ENCODE data around the gene MLH1.

Gene MLH1

DNA sequence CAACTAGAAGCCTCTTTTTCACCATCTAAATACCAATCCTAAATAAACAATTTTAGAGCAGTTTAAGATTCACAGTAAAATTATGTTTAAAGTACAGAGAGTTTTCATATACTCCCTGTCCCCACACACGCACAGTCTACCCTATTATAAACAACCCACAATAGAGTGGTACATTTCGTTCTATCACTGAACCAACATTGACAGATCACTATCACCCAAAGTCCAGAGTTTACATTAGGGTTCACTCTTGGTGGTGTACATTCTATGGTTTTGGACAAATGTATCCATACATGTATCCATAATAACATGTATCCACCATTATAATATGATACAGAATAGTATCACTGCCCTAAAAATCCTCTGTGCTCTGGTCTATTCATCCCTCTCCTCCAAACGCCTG lies 89.0 kb downstream of the MLH1 start:
- TF ChIP-seq, protein P1, sequence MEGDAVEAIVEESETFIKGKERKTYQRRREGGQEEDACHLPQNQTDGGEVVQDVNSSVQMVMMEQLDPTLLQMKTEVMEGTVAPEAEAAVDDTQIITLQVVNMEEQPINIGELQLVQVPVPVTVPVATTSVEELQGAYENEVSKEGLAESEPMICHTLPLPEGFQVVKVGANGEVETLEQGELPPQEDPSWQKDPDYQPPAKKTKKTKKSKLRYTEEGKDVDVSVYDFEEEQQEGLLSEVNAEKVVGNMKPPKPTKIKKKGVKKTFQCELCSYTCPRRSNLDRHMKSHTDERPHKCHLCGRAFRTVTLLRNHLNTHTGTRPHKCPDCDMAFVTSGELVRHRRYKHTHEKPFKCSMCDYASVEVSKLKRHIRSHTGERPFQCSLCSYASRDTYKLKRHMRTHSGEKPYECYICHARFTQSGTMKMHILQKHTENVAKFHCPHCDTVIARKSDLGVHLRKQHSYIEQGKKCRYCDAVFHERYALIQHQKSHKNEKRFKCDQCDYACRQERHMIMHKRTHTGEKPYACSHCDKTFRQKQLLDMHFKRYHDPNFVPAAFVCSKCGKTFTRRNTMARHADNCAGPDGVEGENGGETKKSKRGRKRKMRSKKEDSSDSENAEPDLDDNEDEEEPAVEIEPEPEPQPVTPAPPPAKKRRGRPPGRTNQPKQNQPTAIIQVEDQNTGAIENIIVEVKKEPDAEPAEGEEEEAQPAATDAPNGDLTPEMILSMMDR (IDR thresholded peaks at IDR 0.05) = no peak

DNA sequence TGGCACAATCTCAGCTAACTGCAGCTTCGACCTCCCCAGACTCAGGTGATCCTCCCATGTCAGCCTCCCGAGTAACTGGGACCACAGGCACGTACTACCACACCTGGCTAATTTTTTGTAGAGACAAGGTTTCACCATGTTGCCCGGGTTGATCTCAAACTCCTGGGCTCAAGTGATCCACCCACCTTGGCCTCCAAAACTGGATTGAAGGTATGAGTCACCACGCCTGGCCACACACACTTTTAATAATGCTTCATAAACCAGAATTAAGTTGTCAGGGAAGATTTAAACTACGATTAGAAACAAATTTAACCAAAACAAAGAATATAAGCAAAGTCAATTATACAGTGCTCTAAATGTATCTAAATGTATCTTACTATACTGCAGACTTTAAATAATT lies 93.6 kb downstream of the MLH1 start:
- TF ChIP-seq, protein P1 (IDR thresholded peaks at IDR 0.05) = no peak

DNA sequence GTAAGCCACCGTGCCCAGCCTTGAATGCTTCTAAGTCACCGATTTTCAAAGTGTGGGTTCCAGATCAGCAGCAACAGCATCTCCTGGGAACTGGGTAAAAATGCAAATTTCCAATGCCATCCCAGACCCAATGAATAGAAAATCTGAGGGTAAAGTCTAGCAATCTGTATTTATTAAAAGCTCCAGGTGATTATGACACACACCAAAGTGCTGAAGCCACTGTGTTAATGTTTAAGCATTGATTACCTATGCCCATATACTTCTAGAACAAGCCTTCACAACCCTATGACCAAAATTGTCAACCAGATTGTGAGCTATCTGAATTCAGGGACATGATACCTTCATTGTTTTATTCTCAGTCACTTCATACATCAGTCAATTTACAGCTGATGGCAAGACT lies 94.6 kb downstream of the MLH1 start:
- TF ChIP-seq, protein P1 (IDR thresholded peaks at IDR 0.05) = no peak

DNA sequence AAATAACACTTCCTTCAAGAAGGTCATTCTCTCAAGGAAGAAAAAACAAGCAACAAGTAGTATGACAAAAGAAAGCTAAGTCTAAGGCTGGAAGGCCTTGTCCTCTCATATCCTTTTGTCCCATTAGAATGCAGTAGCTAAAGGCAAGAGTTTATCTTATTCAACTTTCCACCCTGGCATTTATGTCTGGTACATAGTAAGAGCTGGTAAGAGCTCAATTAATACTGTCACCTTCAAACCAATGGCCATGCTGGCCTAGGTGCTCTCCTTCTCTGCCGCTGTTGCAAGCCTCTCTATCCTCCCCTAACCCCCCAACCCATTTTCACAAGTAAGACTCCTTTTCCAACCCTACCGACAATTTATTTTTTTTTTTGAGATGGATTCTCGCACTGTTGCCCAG lies 99.2 kb downstream of the MLH1 start:
- TF ChIP-seq, protein P1 (IDR thresholded peaks at IDR 0.05) = no peak

DNA sequence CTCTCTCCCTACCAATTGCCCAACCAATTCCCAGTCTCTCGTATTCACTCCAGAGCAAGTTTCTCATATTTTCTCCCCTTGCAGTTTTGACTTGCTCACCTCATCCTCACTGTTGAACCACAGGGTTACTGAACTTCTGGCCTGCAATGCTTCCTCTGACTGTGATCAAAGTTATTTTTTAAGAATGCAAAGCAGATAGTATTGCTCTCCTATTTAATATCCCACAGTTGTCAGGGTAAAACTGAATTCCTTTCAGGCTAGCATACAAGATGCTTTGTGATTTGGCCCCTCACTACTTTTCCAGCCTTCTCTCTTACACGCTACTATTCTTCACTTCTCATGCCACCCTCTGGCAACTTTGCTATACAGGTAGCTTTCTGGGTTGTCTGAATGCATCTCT lies 100.2 kb downstream of the MLH1 start:
- TF ChIP-seq, protein P1 (IDR thresholded peaks at IDR 0.05) = no peak

DNA sequence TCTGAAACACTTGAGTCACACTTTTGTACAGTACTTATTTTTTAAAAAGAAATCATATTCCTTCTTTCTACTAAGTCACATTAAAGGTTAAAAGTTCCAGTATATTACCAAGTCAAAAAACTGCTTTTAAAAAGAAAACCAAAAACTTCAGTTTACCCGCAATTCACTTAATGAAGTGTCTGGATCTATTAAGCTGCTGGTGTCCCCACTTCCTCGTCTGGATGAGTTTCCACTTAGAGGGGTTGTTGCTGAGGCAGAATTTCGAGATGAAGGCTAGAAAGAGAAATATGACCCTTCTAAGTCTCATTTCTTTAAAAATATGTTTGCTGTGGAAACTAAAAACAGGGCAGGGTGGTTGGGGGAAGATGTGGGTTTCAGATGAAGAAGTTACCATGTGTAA lies 101.3 kb downstream of the MLH1 start:
- TF ChIP-seq, protein P1 (IDR thresholded peaks at IDR 0.05) = no peak

DNA sequence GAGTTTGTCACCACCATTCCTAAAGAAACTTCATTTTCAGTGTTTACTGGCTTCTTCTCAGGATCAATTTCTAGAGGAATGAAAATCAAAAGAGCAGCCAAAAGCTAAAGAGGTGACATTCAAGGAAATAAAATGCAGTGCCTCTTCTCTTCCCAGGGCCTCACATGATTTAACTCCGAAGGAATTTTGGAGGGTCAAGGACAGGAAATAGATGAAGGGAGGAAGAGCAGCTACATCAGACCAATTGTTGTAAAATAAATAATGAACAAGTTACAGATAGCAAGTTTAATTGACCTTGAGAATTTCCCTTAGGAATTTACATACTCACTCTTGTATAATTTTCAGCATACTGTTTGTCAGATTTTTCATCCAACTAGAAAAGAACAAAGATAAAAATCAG lies 103.0 kb downstream of the MLH1 start:
- TF ChIP-seq, protein P1 (IDR thresholded peaks at IDR 0.05) = no peak

DNA sequence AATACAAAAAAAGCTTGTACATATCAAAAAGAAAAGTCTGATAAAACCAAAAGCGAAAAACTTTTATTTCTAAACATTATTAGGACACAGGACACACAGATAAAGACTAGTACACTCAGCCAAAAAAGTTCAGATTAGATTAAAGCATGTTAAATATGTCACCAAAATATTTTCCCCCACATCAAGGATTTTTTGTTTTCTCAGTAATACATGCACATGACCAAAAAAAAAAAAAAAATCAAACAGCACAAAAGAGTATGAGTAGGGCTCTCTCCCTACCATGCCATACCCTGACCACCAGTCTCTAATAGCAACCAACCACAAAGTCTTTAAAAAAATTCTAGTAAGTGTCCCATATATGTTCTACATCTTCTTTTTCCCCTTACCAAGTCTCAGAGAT lies 103.7 kb downstream of the MLH1 start:
- TF ChIP-seq, protein P1 (IDR thresholded peaks at IDR 0.05) = no peak

Measured in LNCAP (cell line).